Measurements from ENCODE around the gene TERB2. TPM values are rescaled to one million over a fixed set of nuclear protein-coding genes. Genes with fewer than 3 reads are reported as not detected.
"Not testable (repeated sequence)": the region's sequence is repeated elsewhere in the genome, so short reads cannot be mapped to it uniquely, and the experiment has no call there.

TERB2 gene
- total and polyA plus RNA-seq, 5 donors from 2014 or later = not detected

GRCh38 chr15:44958302-44958701 is 1.8 kb downstream of the TERB2 start:
- not testable (repeated sequence) for H3K9me3 Mint-ChIP-seq; H3K27me3 ChIP-seq (ENCODE audit: control insufficient read depth, insufficient read depth, low read length); H3K36me3 Mint-ChIP-seq; H3K27ac ChIP-seq (ENCODE audit: insufficient read depth, low read length, poor library complexity, severe bottlenecking); H3K27ac Mint-ChIP-seq; ATAC-seq (ENCODE audit: low read depth in 2 of 2); H3K9me3 ChIP-seq (ENCODE audit: control insufficient read depth in 2 of 2, low read length in 2 of 2); H3K4me3 Mint-ChIP-seq; H3K4me1 Mint-ChIP-seq; H3K36me3 ChIP-seq (ENCODE audit: control insufficient read depth, insufficient read depth, low read length); H3K4me1 ChIP-seq (ENCODE audit: control insufficient read depth, insufficient read depth, low read length, poor library complexity, severe bottlenecking); DNase-seq; H3K4me3 ChIP-seq (ENCODE audit: low read depth, low read length)
- H3K27me3 Mint-ChIP-seq = peaks cover 33% of the 10 kb centered on the region

GRCh38 chr15:44968475-44968874 is 12.0 kb downstream of the TERB2 start:
- H3K36me3 Mint-ChIP-seq = no peaks in the 10 kb centered on the region
- Histone ChIP-seq H3K36me3 (ENCODE audit: control insufficient read depth, insufficient read depth, low read length) (no peaks in the 10 kb centered on the region), H3K4me1 (ENCODE audit: control insufficient read depth, insufficient read depth, low read length, poor library complexity, severe bottlenecking) (no peaks in the 10 kb centered on the region), H3K27me3 (ENCODE audit: control insufficient read depth, insufficient read depth, low read length) (no peaks in the 10 kb centered on the region), H3K4me3 (ENCODE audit: low read depth, low read length) (no peak overlapping the region), H3K9me3 (ENCODE audit: control insufficient read depth in 2 of 2, low read length in 2 of 2) (no peaks in the 10 kb centered on the region), H3K27ac (ENCODE audit: insufficient read depth, low read length, poor library complexity, severe bottlenecking) (no peak overlapping the region)
- ATAC-seq (ENCODE audit: low read depth in 2 of 2) (no peak), DNase-seq (no peak)
- no peak overlapping the region for H3K4me3 Mint-ChIP-seq
- no peaks in the 10 kb centered on the region for H3K4me1 Mint-ChIP-seq
- peaks cover 36% of the 10 kb centered on the region for H3K27me3 Mint-ChIP-seq
- H3K9me3 Mint-ChIP-seq = no peaks in the 10 kb centered on the region
- H3K27ac Mint-ChIP-seq = no peak overlapping the region

- Histone ChIP-seq H3K9me3 (ENCODE audit: control insufficient read depth in 2 of 2, low read length in 2 of 2) (no peaks in the 10 kb centered on the region), H3K4me3 (ENCODE audit: low read depth, low read length) (no peak overlapping the region), H3K27ac (ENCODE audit: insufficient read depth, low read length, poor library complexity, severe bottlenecking) (no peak overlapping the region), H3K27me3 (ENCODE audit: control insufficient read depth, insufficient read depth, low read length) (no peaks in the 10 kb centered on the region), H3K36me3 (ENCODE audit: control insufficient read depth, insufficient read depth, low read length) (no peaks in the 10 kb centered on the region), H3K4me1 (ENCODE audit: control insufficient read depth, insufficient read depth, low read length, poor library complexity, severe bottlenecking) (no peaks in the 10 kb centered on the region)
- Mint-ChIP-seq H3K27ac (no peak overlapping the region), H3K36me3 (no peaks in the 10 kb centered on the region), H3K4me3 (no peak overlapping the region), H3K27me3 (peaks cover 40% of the 10 kb centered on the region), H3K4me1 (no peaks in the 10 kb centered on the region), H3K9me3 (no peaks in the 10 kb centered on the region)
- ATAC-seq (ENCODE audit: low read depth in 2 of 2) (no peak), DNase-seq (no peak)
Measured at GRCh38 chr15:44971036-44971435, 14.5 kb downstream of the TERB2 start.

GRCh38 chr15:44976183-44976582 is 19.7 kb downstream of the TERB2 start:
- H3K4me3 ChIP-seq (ENCODE audit: low read depth, low read length); ATAC-seq (ENCODE audit: low read depth in 2 of 2); H3K4me1 ChIP-seq (ENCODE audit: control insufficient read depth, insufficient read depth, low read length, poor library complexity, severe bottlenecking); H3K36me3 Mint-ChIP-seq; DNase-seq; H3K27ac ChIP-seq (ENCODE audit: insufficient read depth, low read length, poor library complexity, severe bottlenecking); H3K4me1 Mint-ChIP-seq; H3K9me3 ChIP-seq (ENCODE audit: control insufficient read depth in 2 of 2, low read length in 2 of 2); H3K36me3 ChIP-seq (ENCODE audit: control insufficient read depth, insufficient read depth, low read length); H3K4me3 Mint-ChIP-seq; H3K9me3 Mint-ChIP-seq; H3K27ac Mint-ChIP-seq; H3K27me3 ChIP-seq (ENCODE audit: control insufficient read depth, insufficient read depth, low read length): not testable (repeated sequence)
- H3K27me3 Mint-ChIP-seq = peaks cover 33% of the 10 kb centered on the region

- not testable (repeated sequence) for H3K4me1 Mint-ChIP-seq, H3K9me3 Mint-ChIP-seq
Measured at GRCh38 chr15:44977781-44978180, 21.3 kb downstream of the TERB2 start.

GRCh38 chr15:44979617-44980339 is 23.3 kb downstream of the TERB2 start:
- not testable (repeated sequence) for H3K36me3 Mint-ChIP-seq; H3K36me3 ChIP-seq (ENCODE audit: control insufficient read depth, insufficient read depth, low read length); ATAC-seq (ENCODE audit: low read depth in 2 of 2); H3K27ac Mint-ChIP-seq; H3K4me1 Mint-ChIP-seq; H3K27me3 ChIP-seq (ENCODE audit: control insufficient read depth, insufficient read depth, low read length); H3K4me3 Mint-ChIP-seq; H3K9me3 ChIP-seq (ENCODE audit: control insufficient read depth in 2 of 2, low read length in 2 of 2); H3K27ac ChIP-seq (ENCODE audit: insufficient read depth, low read length, poor library complexity, severe bottlenecking); H3K4me1 ChIP-seq (ENCODE audit: control insufficient read depth, insufficient read depth, low read length, poor library complexity, severe bottlenecking); DNase-seq; H3K9me3 Mint-ChIP-seq; H3K4me3 ChIP-seq (ENCODE audit: low read depth, low read length)
- H3K27me3 Mint-ChIP-seq = peaks cover 34% of the 10 kb centered on the region

More at GRCh38 chr15:44977781-44978180, 21.3 kb downstream of the TERB2 start:
- H3K27ac ChIP-seq (ENCODE audit: insufficient read depth, low read length, poor library complexity, severe bottlenecking); H3K4me3 ChIP-seq (ENCODE audit: low read depth, low read length); H3K36me3 Mint-ChIP-seq; DNase-seq; H3K4me3 Mint-ChIP-seq; H3K4me1 ChIP-seq (ENCODE audit: control insufficient read depth, insufficient read depth, low read length, poor library complexity, severe bottlenecking); H3K36me3 ChIP-seq (ENCODE audit: control insufficient read depth, insufficient read depth, low read length); H3K27me3 ChIP-seq (ENCODE audit: control insufficient read depth, insufficient read depth, low read length); H3K27ac Mint-ChIP-seq; H3K9me3 ChIP-seq (ENCODE audit: control insufficient read depth in 2 of 2, low read length in 2 of 2); ATAC-seq (ENCODE audit: low read depth in 2 of 2): not testable (repeated sequence)
- peaks cover 32% of the 10 kb centered on the region for H3K27me3 Mint-ChIP-seq

- not testable (repeated sequence) for H3K27ac Mint-ChIP-seq; H3K27me3 ChIP-seq (ENCODE audit: control insufficient read depth, insufficient read depth, low read length); DNase-seq; H3K36me3 ChIP-seq (ENCODE audit: control insufficient read depth, insufficient read depth, low read length); H3K4me1 ChIP-seq (ENCODE audit: control insufficient read depth, insufficient read depth, low read length, poor library complexity, severe bottlenecking); H3K4me3 ChIP-seq (ENCODE audit: low read depth, low read length); ATAC-seq (ENCODE audit: low read depth in 2 of 2); H3K27ac ChIP-seq (ENCODE audit: insufficient read depth, low read length, poor library complexity, severe bottlenecking); H3K4me1 Mint-ChIP-seq; H3K9me3 ChIP-seq (ENCODE audit: control insufficient read depth in 2 of 2, low read length in 2 of 2); H3K9me3 Mint-ChIP-seq; H3K4me3 Mint-ChIP-seq; H3K36me3 Mint-ChIP-seq
- peaks cover 35% of the 10 kb centered on the region for H3K27me3 Mint-ChIP-seq
Measured at GRCh38 chr15:44984144-44984543, 27.7 kb downstream of the TERB2 start.

- H3K36me3 ChIP-seq (ENCODE audit: control insufficient read depth, insufficient read depth, low read length); H3K4me1 Mint-ChIP-seq; DNase-seq; H3K9me3 ChIP-seq (ENCODE audit: control insufficient read depth in 2 of 2, low read length in 2 of 2); H3K36me3 Mint-ChIP-seq; H3K4me1 ChIP-seq (ENCODE audit: control insufficient read depth, insufficient read depth, low read length, poor library complexity, severe bottlenecking); H3K27me3 ChIP-seq (ENCODE audit: control insufficient read depth, insufficient read depth, low read length); H3K27ac ChIP-seq (ENCODE audit: insufficient read depth, low read length, poor library complexity, severe bottlenecking); H3K4me3 Mint-ChIP-seq; H3K27ac Mint-ChIP-seq; H3K4me3 ChIP-seq (ENCODE audit: low read depth, low read length); H3K9me3 Mint-ChIP-seq: not testable (repeated sequence)
- peaks cover 48% of the 10 kb centered on the region for H3K27me3 Mint-ChIP-seq
- peak; percentile 40 to 48 for ATAC-seq (ENCODE audit: low read depth in 2 of 2)
Measured at GRCh38 chr15:44986346-44987055, 30.0 kb downstream of the TERB2 start.
